HCT116 (cell line): ENCODE results near the gene POU5F1. TPM values are rescaled to one million over a fixed set of nuclear protein-coding genes. Genes with fewer than 3 reads are reported as not detected.

Experiments
- ATAC-seq: fragments of 200-7000 bp; cut with Tn5 transposase; 2 replicates; pipeline ENCODE4 v1.9.1; 2020; ENCODE audit warnings: mild to moderate bottlenecking, moderate library complexity
- BruUV-seq: library from RNA; stranded (reverse); fragments of 400-500 nt; replicated peaks from 2 replicates; lab custom pipeline; 2021; lab: Mats Ljungman, UMichigan
- CTCF ChIA-PET: fragments of 300-600 bp; sonication (Branson Sonifier 250); formaldehyde crosslinking; loops from one replicate; lab custom pipeline; 2021; ENCODE audit warnings: antibody characterized with exemption; lab: Charles Lee
- POLR2A ChIA-PET: fragments of 300-600, 350-600 bp; sonication (Branson Sonifier 250); formaldehyde crosslinking; loops from one replicate; lab custom pipeline; 2021; ENCODE audit warnings: antibody characterized with exemption; lab: Charles Lee
- RAD21 ChIA-PET, 2 experiments: fragments of 300-600 bp; sonication (Branson Sonifier 250); formaldehyde crosslinking; loops; one replicate each; lab custom pipeline; 2023; ENCODE audit warnings: low total read pairs in 2 of 2; ENCODE audit not compliant: uncharacterized antibody in 2 of 2, unreplicated experiment in 2 of 2, low non-redundant PET in 1 of 2; lab: Charles Lee
- DNase-seq: peaks from one replicate; pipeline ENCODE4 v3.0.0-alpha.2; 2010; ENCODE audit warnings: low read depth, low spot score
- H2AFZ ChIP-seq: fragments of 200-600 bp; shearing (Covaris generic), sonication (generic); 2 replicates; pipeline ENCODE4 v1.6.1; 2017; ENCODE audit warnings: low read depth, mixed run types, mixed read lengths, antibody characterized with exemption, low read length; ENCODE audit not compliant: poor library complexity, severe bottlenecking
- H3K27ac ChIP-seq: 2 replicates; pipeline ENCODE4 v1.5.1; 2012; ENCODE audit warnings: low read depth, low read length
- H3K27me3 ChIP-seq: fragments of 200-600 bp; sonication (generic); 2 replicates; pipeline ENCODE4 v1.6.1; 2016; ENCODE audit warnings: mixed run types, low read length, mixed read lengths; ENCODE audit not compliant: insufficient read depth
- H3K36me3 ChIP-seq, 2 experiments: fragments of 200-500 bp in 1 of 2; fragments of 200-600 bp in 1 of 2; sonication (Bioruptor generic) in 1 of 2; sonication (generic) in 1 of 2; 2 replicates each; pipeline versions ENCODE4 v1.5.1 to v1.6.1; 2014 to 2016; ENCODE audit warnings: low read length in 2 of 2, inconsistent platforms in 1 of 2, mixed read lengths in 1 of 2, mixed run types in 1 of 2; ENCODE audit not compliant: insufficient read depth in 2 of 2, control insufficient read depth in 1 of 2
- H3K4me1 ChIP-seq, 2 experiments: fragments of 200-600 bp in 1 of 2; sonication (generic) in 1 of 2; 2 replicates each; pipeline versions ENCODE4 v1.5.1 to v1.6.1; 2012 to 2017; ENCODE audit warnings: low read length in 2 of 2, inconsistent platforms in 1 of 2, mild to moderate bottlenecking in 1 of 2, mixed read lengths in 1 of 2, mixed run types in 1 of 2, moderate library complexity in 1 of 2; ENCODE audit not compliant: insufficient read depth in 2 of 2, control insufficient read depth in 1 of 2
- H3K4me2 ChIP-seq: fragments of 200-600 bp; sonication (generic); 2 replicates; pipeline ENCODE4 v1.6.1; 2017; ENCODE audit warnings: mixed run types, low read length, mixed read lengths
- H3K4me3 ChIP-seq, 2 experiments: fragments of 200-600 bp in 1 of 2; sonication (generic) in 1 of 2; replicated peaks in 1 of 2; 2 replicates each; pipeline ENCODE4 v1.5.1; 2011 to 2016; ENCODE audit warnings: low read length in 2 of 2, control low read depth in 1 of 2, low read depth in 1 of 2, mild to moderate bottlenecking in 1 of 2, mixed read lengths in 1 of 2, mixed run types in 1 of 2
- H3K79me2 ChIP-seq: fragments of 200-600 bp; sonication (generic); 2 replicates; pipeline ENCODE4 v1.6.1; 2017; ENCODE audit warnings: mild to moderate bottlenecking, mixed run types, low read length, moderate library complexity, mixed read lengths; ENCODE audit not compliant: insufficient read depth
- H3K9ac ChIP-seq: fragments of 200-600 bp; sonication (generic); 2 replicates; pipeline ENCODE4 v1.6.1; 2016; ENCODE audit warnings: low read length, mixed read lengths
- H3K9me2 ChIP-seq: fragments of 200-600 bp; sonication (generic), shearing (Covaris generic); 2 replicates; pipeline ENCODE4 v1.6.1; 2017; ENCODE audit warnings: mixed run types, mild to moderate bottlenecking, moderate library complexity; ENCODE audit not compliant: insufficient read depth
- H3K9me3 ChIP-seq, 2 experiments: fragments of 200-500 bp in 1 of 2; fragments of 200-600 bp in 1 of 2; sonication (Bioruptor generic) in 1 of 2; sonication (generic) in 1 of 2; 2 replicates each; pipeline ENCODE4 v1.6.1; 2014 to 2017; ENCODE audit warnings: low read length in 2 of 2, mixed read lengths in 2 of 2, inconsistent platforms in 1 of 2, low read depth in 1 of 2, mild to moderate bottlenecking in 1 of 2, mixed run types in 1 of 2, moderate library complexity in 1 of 2; ENCODE audit not compliant: control insufficient read depth in 1 of 2, insufficient read depth in 1 of 2
- H4K20me1 ChIP-seq: fragments of 200-600 bp; sonication (generic), shearing (Covaris generic); 2 replicates; pipeline ENCODE4 v1.6.1; 2017; ENCODE audit warnings: mixed run types, mild to moderate bottlenecking, moderate library complexity; ENCODE audit not compliant: insufficient read depth
- EGR1 ChIP-seq: IDR thresholded peaks from 2 replicates; pipeline ENCODE4 v1.6.1; 2012; ENCODE audit warnings: low read depth
- EZH2 ChIP-seq: fragments of 200-600 bp; sonication (generic); IDR thresholded peaks from 2 replicates; pipeline ENCODE4 v1.6.1; 2017; ENCODE audit warnings: antibody characterized with exemption, mixed run types
- POLR2A ChIP-seq: IDR thresholded peaks from 2 replicates; pipeline ENCODE4 v1.7.0; 2011; ENCODE audit warnings: borderline replicate concordance; ENCODE audit not compliant: insufficient read depth, insufficient read length; ENCODE audit errors: extremely low read depth
- RAD21 ChIP-seq: IDR thresholded peaks from 2 replicates; pipeline ENCODE4 v1.6.1; 2012; ENCODE audit warnings: low read depth, mild to moderate bottlenecking
- SP1 ChIP-seq: IDR thresholded peaks from 2 replicates; pipeline ENCODE4 v1.6.1; 2012; ENCODE audit warnings: low read depth
- intact Hi-C: fragments of 100-400 bp; cut with micrococcal nuclease; formaldehyde crosslinking; loops from 2 replicates; pipeline ENCODE4 v1.10.0; 2022
- total RNA-seq: library from RNA; stranded (reverse); gene quantifications from one replicate; pipeline ENCODE4 v1.2.1, GENCODE V29; 2021; ENCODE audit not compliant: unreplicated experiment
- TF ChIP-seq, protein P1 (sequence below): IDR thresholded peaks from 2 replicates; pipeline ENCODE4 v1.6.1; 2012
- TF ChIP-seq, protein P2 (sequence below): IDR thresholded peaks from 2 replicates; pipeline ENCODE4 v1.6.1; 2011; ENCODE audit warnings: mild to moderate bottlenecking, low read length, moderate library complexity; ENCODE audit not compliant: insufficient replicate concordance; ENCODE audit errors: extremely low read depth

POU5F1 gene
- total RNA-seq, 1 experiment from 2014 or later = 1.9 TPM

DNA sequence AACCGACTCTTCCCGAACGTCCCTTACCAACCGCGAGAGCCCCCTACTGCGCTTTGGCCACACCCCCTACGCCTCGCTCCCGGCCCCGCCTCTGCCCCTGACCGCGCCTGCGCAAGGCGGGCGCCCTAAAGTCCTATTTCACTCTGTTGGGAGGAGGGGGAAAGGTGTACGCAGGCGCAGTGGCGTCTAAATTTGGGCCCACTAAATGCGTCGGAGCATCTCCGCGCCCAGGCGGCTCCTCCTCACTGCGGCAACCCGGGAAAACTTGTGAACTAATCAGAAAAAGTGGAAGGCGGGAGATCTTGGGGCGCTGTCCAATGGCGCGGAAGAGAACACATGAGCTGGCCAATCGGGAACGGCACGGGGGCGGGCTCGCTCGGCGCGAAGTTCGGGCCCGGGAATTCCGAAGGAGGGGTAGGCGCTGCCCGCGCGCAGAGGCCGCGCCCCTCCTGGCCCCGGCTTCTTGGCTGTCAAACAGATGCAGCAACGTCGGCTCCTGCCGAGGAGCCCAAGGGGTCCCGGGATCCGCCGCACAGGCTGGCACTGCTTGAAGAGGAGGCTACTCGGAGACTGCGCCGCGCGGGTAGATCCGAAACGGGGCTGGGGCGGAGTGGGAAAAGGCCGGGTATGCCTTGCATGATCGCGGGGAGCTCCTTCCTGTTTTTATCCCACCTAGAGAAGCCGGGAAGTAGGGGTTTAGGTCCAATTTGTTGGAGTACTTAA, 12.2 kb downstream of the POU5F1 start, which contains the start of gene TCF19 (continued):
- no peak for TF ChIP-seq RAD21
- peak; percentile 97 for TF ChIP-seq SP1
- TF ChIP-seq, protein P1, sequence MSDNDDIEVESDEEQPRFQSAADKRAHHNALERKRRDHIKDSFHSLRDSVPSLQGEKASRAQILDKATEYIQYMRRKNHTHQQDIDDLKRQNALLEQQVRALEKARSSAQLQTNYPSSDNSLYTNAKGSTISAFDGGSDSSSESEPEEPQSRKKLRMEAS = no peak; the same call in 1 of the 2 replicates

DNA sequence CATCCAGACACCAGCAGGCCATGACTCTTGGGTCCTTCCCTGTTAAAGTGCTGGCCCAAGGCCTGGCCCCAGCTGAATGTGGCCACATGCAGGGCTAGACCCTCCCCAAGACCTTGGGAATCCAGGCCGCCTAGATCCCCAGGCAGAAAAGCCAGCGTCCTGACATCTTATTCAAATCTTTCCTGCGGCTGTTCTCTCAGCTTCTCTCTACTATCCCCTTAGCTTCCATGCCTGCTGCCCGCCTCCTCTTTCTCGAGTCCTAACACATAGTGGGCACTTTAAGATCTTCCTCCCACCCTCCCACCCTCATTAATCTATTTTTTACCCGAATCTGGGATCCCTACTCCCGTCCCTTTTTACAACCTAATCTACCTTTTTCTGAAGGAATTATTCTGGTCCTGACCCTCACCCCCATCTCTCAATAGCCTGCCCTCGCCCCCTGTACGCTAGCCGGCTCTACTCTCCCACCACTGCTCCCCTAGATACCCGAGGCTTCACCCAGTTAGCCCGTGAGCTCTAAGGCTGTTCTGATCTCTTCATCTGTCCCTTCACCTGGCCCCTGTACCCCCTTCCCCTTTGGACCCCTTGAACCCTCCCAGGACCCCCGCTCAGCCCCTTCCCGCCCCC, 12.9 kb downstream of the POU5F1 start, which contains the start of gene CCHCR1:
Gene CCHCR1 (minus strand): TSS at position 290 of the 627 bp plus-strand sequence. CDS start 202 bp downstream, at position 88.
- peak; percentile 37 for ATAC-seq
- no peak for DNase-seq
- CTCF ChIA-PET = interaction anchor here (1.3 kb wide), 1 partner anchor 209 kb away, joined by 7 read pairs; no protein-coding TSS in a partner anchor
- Histone ChIP-seq H3K4me2 (peak within 1 kb of the TSS; percentile 95), H3K9me3 (no peaks in the 10 kb centered on the region), H4K20me1 (no peaks in the 10 kb centered on the region), H2AFZ (peak within 1 kb of the TSS; percentile 90), H3K27me3 (no peaks in the 10 kb centered on the region), H3K79me2 (peaks cover 9% of the 10 kb centered on the region), H3K9ac (peak within 1 kb of the TSS; percentile 75), H3K27ac (peak within 1 kb of the TSS; percentile 49), H3K36me3 (peaks cover 7 to 9% of the 10 kb centered on the region in 2 experiments), H3K4me3 (peak within 1 kb of the TSS; percentile 88 to 95), H3K4me1 (peaks cover 12 to 18% of the 10 kb centered on the region in 2 experiments)
- BruUV-seq = no TSS peak
- RAD21 ChIA-PET = no interaction called here
- POLR2A ChIA-PET = interaction anchor here (1.3 kb wide), 1 partner anchor 42 kb away, joined by 3 read pairs; no protein-coding TSS in a partner anchor
- intact Hi-C loops = no loop called here
- TF ChIP-seq, protein P2, sequence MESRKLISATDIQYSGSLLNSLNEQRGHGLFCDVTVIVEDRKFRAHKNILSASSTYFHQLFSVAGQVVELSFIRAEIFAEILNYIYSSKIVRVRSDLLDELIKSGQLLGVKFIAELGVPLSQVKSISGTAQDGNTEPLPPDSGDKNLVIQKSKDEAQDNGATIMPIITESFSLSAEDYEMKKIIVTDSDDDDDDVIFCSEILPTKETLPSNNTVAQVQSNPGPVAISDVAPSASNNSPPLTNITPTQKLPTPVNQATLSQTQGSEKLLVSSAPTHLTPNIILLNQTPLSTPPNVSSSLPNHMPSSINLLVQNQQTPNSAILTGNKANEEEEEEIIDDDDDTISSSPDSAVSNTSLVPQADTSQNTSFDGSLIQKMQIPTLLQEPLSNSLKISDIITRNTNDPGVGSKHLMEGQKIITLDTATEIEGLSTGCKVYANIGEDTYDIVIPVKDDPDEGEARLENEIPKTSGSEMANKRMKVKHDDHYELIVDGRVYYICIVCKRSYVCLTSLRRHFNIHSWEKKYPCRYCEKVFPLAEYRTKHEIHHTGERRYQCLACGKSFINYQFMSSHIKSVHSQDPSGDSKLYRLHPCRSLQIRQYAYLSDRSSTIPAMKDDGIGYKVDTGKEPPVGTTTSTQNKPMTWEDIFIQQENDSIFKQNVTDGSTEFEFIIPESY = no peak
- TF ChIP-seq POLR2A = peak; percentile 24
- TF ChIP-seq EGR1 = no peak
- TF ChIP-seq EZH2 = no peak
- TF ChIP-seq, all 23 proteins: peak for 1
- H3K9me2 ChIP-seq = no peaks in the 10 kb centered on the region
